ENCODE results near the gene FHIP1A.

- no peak for TF ChIP-seq POLR2A (IDR thresholded peaks at IDR 0.05)
- no peak for TF ChIP-seq CTCF (IDR thresholded peaks at IDR 0.05)
These were observed 30.3 kb downstream of the FHIP1A start for GRCh38 chr4:151439320-151439719.

Data from thyroid gland (tissue), 4 donors.